Activated CD4-positive, alpha-beta T cell treated with anti-CD3 and anti-CD28 coated beads, Interleukin-2, amount 50 U/mL, for 16 hours (primary cell): ENCODE measurements around the gene TRAF3.
A peak's percentile ranks its signal among the peaks of the same experiment; 100 is the strongest.
"Not testable (repeated sequence)": the region's sequence is repeated elsewhere in the genome, so short reads cannot be mapped to it uniquely, and the experiment has no call there.

Experiments used
- DNase-seq: peaks from one replicate; pipeline ENCODE4 v3.0.0-alpha.2; 2020

Gene TRAF3

DNA sequence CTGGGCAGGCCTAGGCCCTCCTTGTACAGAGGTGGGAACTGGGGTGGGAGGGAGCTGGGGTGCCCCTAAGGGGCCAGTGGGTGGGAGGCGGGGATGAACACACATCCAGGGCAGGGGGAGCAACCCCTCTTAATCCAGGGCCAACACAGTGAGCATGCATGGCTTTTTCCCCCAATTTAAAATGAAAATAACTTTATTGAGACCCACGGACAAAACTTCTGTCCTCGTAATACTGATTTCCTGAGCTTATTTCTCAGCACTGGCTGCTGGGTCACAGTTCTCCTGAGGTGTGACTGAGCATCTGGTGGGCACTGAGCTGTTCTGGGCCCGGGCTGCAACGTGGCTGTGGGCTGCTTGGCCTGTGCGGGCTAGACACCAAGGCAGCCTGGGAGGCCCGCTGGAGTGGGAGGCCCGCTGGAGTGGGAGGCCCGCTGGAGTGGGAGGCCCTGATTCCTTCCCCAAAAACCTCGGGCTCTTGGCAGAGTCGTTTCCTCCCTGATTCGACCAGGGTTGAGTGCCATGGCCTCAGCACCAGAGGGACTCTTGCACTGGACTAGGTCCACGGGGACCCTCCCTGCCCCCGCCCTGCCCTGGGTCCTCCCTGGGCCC is 24.9 kb upstream of the TRAF3 start:
- no peak for DNase-seq

DNA sequence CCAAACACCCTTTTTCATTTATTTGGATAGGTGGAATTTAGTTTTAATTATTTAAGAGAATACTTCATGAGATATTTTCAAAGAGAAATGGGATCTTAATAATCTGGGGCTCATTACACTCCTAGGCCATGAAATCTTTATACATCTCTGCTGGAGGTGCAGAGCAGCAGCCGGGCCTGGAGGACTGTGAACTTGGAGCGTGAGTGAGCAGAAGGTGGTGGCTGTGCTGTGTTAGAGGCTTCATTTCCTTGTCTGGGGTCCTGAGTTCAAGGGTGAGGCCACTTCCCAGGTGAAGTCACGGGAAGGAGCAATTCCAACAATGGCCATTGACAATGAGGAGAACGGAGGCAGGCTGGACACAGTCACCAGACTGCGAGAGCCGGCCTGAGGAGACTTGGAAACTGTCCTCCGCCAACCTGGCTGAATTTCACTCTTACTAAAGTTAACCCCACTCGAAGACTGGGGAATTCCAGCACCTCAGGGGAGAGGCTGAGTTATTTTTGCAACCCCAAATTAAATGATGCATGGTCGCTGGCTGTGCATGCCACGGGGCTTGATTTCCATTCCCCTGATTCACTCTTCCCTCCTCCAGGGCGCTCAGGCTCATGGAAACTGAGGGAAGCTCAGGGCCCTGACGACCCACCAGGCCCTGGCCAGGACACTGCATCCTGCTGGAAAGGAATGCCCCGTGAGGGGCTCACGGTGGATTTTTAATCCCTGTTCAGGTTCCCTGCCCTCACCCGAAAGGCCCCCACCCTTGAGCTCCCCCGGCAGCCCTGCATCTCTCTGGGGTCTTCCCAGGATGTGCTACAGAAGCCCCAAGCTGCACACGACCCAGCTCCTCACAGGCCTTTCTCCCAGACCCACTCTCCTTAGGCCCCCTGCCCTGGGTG is 22.6 kb upstream of the TRAF3 start:
- DNase-seq, result no peak

DNA sequence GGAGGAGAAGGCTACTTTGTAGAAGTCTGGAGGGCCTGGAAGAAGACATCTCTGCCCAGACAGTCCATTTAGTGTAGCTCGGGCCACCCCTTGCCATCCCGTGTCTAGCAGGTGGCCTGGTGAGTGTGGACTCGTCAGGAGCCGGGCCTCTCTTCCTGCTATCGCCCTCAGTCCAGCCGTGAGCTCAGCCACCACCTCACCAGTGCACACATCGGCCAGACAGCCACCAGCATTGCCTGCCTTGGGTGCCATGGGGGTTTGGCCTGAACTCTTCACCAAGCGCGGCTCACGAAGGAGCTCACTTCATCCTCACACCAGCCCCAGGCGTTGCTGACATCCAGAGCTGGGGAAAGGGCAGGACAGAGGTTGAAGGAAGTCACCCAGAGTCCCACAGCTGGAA is 19.6 kb upstream of the TRAF3 start:
- DNase-seq, result no peak

DNA sequence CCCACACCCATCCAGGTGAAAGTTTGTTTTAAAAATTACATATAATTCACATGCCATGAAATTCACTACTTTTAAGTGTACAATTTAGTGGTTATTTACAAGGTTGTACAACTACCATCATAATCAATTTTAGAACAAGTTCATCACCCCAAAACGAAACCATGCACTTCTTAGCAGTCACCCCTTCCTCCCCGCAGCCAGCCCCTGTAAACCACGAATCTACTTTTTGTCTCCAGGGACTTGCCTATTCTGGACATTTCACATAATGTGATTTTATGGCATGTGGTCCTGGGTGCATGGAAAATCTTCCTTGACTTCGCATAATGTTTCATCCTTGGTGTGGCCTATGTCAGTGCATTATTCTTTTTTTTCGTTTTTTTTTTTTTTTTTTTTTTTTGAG is 19.2 kb upstream of the TRAF3 start:
- no peak for DNase-seq

DNA sequence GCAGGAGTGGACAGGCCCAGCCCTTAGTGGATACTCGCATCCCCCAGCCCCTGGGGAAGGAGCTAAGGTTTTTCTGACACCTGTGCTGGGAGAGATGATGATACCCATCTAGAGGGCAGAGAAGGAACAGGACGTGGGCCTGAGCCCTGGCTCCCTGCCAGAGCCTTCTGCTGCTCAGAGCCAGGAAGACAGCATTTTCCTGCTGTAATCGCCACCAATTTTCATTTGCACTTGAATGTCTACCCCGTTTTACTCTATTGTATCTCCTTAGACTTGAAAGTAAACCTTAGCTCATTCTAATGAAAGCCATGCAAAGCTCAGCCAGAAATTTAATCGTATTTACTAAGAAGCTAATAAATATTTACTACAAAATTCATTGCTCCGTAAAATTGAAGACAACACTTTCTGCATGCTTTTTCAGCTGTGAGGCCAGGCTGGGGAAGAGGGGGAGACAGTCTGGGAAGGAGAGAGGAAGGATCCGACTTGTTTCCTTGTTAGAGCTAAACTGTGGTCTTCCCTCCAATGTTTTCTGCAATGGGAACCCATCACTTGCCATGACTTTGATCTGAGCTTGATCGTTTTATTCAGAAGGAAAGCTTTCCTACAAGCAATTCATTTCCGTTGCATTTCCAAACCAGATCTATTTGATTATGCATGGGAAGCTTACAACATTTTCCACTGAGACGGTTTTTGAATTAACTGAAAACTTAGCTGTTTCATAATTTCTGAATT is 17.6 kb upstream of the TRAF3 start:
- DNase-seq, result no peak

DNA sequence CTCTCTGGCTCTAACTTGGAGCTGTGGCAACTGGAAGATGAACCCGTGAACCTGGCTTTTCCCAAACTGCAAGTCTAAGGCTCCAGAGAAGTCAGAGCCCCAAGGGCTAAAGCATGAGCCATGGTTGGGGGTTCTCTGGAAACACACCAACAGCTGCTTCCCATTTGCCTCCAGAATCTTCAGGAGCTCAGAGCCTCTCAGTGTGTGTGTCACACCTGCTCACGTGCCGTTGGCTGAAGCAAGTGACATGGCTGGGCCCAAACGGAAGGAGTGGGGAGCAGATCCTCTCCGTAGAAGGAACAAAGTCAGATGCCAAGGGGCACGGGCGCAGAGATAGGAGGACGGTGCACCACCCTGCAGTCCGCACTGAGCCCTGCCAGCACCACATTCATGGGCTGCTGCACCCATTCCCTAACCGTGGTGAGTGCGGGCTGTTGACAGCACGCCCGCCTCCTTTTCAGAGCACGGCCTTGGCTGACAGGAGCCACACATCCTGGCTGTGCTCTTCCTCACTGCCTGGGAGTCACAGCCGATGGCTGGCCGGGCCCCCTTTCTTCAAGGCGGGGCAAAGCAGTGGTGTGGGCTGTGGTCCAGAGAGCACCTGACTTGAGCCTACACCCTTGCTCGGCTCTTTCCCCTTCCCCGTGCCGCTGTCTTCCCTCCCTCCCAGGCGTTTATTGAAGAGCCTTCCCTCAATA is 16.6 kb upstream of the TRAF3 start:
- no peak for DNase-seq

DNA sequence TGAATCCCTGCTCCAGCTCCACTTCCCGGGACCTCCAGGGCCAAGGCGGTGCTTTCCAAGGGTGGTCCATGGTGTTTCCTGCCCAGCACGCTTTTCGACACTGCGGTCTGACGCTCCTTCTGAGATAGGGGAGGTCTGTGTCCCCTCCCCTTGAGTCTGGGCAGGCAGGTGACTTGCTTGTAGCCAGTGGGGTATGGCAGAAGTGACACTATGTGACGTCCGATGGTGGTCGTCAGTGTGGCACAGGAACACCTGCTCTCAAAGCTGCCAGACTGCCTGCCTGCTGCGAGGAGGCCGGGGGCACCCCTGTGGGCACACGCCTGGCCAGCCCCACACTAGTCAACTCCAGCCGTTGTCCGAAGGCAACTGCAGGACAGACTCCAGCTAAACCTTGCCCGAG is 16.0 kb upstream of the TRAF3 start:
- no peak for DNase-seq

DNA sequence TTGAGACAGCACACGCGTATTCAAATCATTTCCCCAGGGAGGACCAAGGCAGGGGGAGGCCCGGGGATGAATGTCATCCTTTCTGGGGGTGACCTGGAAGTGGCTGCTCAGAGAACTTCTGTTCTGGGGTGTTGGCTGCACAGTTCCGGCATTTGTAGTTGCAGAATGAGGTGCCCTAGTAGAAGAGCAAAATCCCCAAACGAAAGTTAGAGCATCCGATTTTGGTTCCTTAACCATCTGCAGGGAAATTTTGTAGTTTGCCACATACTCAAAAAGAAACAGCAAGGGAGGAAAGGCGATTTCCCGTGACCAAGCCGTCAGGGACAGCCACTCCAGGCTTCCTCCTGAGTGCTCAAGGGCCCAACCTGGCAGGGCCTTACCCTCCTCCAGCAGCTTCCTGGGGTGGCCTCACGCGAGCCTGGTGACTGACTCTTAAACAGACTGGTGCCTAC is 13.0 kb upstream of the TRAF3 start:
- DNase-seq, result no peak

DNA sequence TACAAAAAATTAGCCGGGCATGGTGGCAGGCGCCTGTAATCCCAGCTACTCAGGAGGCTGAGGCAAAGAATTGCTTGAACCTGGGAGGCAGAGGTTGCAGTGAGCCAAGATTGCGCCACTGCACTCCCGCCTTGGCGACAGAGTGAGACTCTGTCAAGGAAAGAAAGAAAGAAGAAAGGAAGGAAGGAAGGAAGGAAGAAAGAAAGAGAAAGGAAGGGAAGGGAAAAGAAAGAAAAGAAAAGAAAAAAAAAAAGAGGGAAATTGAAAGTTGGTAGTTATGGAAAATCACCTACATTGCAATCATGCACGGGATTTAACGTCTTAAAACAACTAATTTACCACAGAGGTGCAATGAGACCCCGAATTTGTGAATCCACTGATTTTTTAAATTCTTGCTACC is 11.5 kb upstream of the TRAF3 start:
- DNase-seq, result not testable (repeated sequence)

DNA sequence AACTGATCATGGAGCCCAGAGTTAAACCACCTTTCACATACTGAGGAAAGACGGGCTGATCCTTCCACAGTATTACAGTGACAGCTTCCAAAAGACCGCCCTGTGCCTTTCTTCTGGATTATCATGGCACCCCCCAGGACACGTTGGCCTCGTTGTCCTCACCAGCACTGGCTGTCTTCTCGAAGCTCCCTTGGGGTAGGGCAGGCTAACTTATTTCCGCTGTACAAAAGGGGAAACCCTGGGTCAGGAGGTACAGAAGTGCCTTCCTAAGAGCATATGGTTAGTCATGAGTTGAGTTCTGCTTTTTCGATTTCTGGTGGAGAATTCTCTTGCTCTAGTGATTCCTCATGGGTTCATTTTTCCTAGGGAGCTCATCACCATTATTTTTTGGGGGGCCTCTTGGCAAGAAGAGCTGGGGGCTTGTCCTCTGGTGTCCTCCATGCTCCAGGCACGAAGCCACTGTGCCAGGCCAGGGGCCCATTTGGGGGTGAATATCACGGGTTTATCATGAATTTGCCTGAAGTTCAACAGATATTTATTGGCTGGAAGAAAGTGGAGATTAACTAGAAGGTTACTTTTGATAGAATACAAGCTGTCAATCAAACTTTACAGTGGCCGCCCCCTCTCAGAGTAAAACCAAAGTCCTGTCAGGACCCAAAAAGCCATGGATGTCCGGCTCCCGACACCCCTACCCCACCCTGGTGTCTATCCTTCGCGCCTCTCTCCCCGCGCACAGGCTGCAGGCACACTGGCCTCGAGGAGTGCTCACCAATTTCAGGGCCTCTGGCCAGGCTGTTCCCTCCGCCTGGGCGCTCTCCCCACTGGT is 8.8 kb upstream of the TRAF3 start:
- no peak for DNase-seq

DNA sequence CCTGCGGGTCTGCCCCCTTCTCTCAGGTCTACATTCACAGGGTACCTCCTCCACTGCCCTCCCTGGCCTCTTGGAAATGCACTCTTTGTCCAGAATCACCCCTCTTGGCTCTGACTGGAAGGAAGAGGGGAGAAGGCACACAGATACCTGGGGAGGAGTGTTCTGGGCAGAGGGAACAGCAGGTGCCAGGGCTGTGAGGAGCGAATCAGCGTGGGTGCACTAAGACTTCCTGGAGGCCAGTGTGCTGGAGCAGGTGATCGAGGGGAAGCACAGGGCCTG is 8.3 kb upstream of the TRAF3 start:
- no peak for DNase-seq

DNA sequence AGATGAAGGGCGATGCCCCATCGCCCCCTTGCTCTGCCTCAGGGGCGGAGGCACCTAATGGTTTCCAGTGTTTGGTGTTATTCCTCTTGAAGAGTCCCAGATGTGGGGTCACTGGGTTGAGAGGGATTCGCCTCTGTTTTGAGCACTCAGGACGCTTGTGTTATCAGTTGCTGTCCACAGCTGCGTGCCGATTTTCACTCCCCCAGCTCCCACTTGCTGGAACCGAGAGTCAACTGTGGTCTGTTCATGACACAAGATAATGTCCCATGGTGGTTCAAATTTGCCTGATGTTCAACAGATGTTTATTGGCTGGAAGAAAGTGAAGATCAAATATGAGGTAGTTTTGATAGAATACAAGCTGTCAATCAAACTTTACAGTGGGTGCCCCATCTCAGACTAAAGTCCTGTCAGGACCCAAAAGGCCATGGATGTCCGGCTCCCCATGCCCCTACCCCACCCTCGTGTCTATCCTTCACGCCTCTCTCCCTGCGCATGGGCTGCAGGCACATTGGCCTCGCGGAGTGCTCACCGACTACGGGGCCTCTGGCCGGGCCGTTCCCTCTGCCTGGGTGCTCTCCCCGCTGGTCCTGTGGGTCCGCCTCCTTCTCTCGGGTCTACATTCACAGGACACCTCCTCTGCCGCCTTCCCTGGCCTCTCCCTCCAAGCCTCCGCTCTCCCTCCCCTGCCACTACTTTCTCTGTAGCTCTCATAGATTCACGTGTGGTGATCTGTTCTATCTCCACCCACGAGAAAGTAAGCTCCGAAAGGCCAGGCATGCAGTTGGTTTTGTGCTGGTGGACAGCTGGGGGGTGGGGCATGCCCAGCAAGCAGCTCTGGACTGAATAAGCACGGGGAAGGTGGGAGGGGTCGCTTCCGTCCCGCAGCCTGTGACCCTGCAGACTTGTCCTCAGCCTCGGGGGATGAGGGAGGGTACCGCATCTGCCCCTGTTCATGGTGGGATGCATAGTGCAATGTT is 6.8 kb upstream of the TRAF3 start:
- no peak for DNase-seq

DNA sequence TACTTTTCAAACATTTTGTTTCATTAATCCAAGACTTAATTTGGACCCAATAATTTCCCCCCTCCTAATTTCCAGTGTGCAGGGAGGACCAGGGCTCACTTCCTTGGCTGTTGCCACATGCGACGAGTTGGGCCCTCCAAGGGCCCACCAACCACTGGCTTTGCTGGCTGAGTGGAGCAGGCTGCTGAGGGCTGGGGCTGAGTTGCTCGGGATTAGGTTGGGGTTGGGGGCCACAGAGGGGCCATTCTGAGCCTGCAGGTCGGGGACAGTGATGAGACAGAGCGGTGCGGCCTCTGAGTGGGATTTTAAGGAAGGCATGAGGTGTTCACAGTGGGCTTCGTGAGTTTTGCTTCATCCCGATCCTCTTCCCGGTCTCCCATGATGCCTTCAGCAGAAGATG is 6.1 kb upstream of the TRAF3 start:
- no peak for DNase-seq

DNA sequence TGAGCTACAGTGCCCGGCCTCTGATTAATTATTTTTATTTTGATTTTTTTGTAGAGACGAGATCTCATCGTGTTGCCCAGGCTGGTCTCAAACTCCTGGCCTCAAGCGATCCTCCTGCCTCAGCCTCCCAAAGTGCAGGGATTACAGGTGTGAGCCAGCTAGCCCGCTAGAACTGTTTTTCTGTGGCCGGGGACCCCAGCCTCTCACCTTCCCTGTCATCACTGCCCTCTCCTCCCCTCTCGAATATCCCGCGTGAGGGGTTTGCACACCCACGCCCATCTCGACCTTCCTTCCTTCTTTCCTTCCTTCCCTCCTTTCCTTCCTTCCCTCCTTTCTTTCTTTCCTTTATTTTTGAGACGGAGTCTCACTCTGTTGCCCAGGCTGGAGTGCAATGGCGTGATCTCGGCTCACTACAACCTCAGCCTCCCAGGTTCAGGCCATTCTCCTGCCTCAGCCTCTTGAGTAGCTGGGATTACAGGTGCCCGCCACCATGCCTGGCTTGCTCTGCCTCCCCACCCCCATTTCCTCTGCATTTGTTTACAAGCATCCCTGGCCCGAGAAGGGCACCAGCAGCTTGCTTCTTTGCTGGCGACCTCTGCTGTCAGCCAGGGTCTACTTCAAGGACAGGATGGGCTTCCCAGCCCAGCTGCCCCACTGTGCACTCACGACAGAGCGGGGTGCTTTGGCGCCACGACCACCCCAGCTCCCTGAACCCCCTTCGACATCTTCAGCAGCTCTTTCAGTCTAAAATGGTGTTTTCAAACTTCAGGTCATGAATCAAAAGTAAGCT is 4.3 kb upstream of the TRAF3 start:
- DNase-seq, result no peak

DNA sequence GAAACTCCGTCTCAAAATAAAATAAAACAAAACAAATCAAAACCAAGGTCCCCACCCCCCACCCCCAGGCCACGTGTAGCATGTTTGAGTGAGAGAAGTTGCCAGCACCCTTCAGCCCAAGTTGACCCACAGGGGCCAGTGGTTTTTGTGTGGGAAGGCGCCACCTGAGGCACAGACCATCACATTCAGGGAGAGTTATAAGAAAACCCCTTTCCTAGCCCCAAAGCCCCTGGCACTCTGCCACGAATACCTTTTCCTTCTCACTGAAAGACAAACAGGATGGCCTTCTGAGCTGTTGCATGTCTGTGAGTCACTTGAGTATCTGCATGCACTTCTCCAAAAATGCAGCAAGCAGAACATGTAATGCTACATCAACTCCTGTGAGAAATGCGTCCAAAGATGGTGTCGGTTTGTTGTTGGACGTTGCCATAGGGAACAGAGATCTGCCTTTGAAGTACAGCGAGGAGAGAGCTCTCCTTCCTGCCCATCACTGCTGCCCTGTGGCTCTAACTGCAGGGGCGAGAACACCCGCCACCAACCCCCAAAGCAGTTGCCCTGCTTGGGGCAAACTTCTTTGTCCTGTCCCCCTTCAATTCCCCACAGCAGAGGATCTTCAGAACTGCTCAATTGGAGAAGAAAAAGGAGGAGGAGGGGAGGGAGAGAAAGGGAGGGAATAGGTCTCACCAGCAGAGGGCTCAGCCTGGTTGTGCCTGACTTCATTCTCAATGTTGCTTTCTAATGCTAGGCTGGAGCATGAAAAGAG is 2.7 kb upstream of the TRAF3 start:
- peak; percentile 75 for DNase-seq

DNA sequence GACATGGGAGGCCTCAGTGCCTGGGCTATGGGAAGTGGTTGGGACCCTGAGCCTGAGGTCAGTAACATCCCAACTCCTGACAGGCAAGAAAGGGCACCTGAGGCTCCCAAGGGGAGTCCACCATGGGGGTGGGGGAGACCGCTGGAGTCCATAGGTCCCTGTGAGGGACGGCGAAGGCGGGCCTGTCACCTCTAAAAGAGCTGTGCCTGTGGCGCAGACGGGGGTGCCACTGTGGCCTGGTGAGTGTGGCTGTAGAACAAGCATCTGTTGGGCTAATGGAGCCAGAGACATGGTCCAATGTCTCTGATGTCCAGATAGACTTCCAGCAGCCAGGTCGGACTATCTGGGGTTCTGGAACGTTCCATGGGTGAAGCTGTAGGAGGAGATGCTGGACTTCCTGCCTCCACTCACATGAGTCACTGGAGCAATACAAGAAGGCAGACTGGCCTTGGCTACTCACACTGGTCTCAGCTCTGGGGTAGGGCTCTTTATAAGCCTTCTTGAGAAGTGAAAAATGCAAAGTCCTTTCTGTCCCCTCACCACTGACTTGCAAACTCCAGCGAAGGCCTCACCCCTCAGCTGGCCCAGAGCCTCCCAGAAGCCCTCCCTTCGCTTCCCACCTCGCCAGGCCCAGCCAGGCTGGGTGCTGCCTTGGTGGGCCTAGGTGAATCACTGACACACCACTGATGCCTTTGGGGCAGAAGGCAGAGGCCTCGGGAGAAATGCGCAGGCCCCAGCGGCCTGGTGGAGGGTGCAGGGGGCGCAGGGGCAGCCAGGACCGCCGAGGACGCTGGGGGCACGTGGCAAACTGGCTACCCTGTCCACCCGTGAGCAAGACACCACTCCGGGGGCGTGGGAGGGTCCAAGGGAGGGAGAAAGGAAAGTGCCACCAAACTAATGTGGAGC is 1.1 kb upstream of the TRAF3 start:
- DNase-seq, result no peak

DNA sequence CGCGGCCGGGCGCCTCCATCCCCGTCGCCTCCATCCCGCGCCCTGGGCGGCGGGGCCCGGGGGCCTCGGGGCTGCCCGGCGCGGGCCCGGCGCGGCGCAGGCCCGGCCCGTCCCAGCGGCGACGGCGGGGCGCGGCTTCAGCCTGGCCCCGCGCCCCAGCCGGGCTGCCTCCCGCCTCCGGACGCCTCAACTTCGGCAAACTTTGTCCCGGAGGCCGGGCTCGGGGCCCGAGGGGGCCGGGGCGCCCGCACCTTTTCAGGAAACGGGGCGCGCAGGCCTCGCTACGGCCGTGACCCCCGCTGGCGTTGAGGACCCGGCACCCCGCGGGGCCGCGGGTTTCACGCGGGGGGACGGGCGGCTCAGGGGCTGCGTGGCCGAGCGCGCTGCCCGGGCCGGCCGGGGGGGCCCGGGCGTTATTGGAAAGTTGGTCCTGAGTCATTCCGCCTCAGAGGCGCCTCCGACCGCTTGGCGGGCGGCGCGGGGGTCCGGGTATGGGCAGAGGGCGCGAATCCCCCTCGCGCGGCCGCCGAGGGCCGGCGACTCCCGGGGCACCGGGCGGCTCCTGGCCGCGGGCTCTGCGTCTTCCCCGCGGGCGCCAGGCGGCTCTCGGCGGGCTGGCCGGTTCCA is 575 bp downstream of the TRAF3 start:
- no peak for DNase-seq
